Measurements from ENCODE around the gene METTL18. TPM values are rescaled to one million over a fixed set of nuclear protein-coding genes. Genes with fewer than 3 reads are reported as not detected.

Gene METTL18
- polyA plus RNA-seq, 3 donors, result 0.68 to 2.5 (median 2.3) TPM

- Histone ChIP-seq H4K20me1 (ENCODE audit: insufficient read depth, low read length) (no peaks in the 10 kb centered on the region), H3K4me2 (replicated peaks; ENCODE audit: extremely low read depth, low read length, poor library complexity, severe bottlenecking) (no peak overlapping the region), H3K79me2 (ENCODE audit: insufficient read depth, low read length) (no peaks in the 10 kb centered on the region), H3K9me3 (replicated peaks in 1 of 2; ENCODE audit: control insufficient read depth in 1 of 2, insufficient read depth in 1 of 2, low read length in 2 of 2) (no peaks in the 10 kb centered on the region), H3K36me3 (replicated peaks in 1 of 2; ENCODE audit: control insufficient read depth in 1 of 2, insufficient read depth in 2 of 2, low read length in 2 of 2) (no peaks in the 10 kb centered on the region), H2AFZ (ENCODE audit: insufficient read depth, low read depth, low read length, poor library complexity, severe bottlenecking) (no peak overlapping the region), H3K27me3 (ENCODE audit: control insufficient read depth in 2 of 2, insufficient read depth in 2 of 2, low read length in 2 of 2) (peaks cover 2 to 4% of the 10 kb centered on the region in 2 donors), H3K27ac (ENCODE audit: low read depth in 1 of 2, low read length in 2 of 2) (no peak overlapping the region), H3K4me3 (replicated peaks in 1 of 3; ENCODE audit: low read depth in 2 of 3, low read length in 3 of 3) (no peak overlapping the region), H3K9ac (ENCODE audit: insufficient read depth, low read length, poor library complexity, severe bottlenecking) (no peak overlapping the region), H3K4me1 (ENCODE audit: control insufficient read depth in 1 of 2, insufficient read depth in 2 of 2, low read length in 2 of 2) (no peaks in the 10 kb centered on the region)
- Mint-ChIP-seq H3K36me3 (no peaks in the 10 kb centered on the region), H3K27ac (no peak overlapping the region), H3K9me3 (peaks cover 0 to 4% (median 0%) of the 10 kb centered on the region in 7 donors), H3K27me3 (ENCODE audit: low read depth in 3 of 3) (peaks cover 12 to 22% (median 12%) of the 10 kb centered on the region in 3 donors), H3K4me3 (peak overlapping the region in 1 of 2 donors; percentile 5), H3K4me1 (no peaks in the 10 kb centered on the region)
- intact Hi-C loops (cut with micrococcal nuclease), result no loop called here
- DNase-seq, result no peak
- TF ChIP-seq CTCF (IDR thresholded peaks at IDR 0.05), result no peak
Measured at GRCh38 chr1:169784102-169784501, 10.6 kb downstream of the METTL18 start.

GRCh38 chr1:169782596-169782995, 12.1 kb downstream of the METTL18 start:
- Histone ChIP-seq H3K9ac (ENCODE audit: insufficient read depth, low read length, poor library complexity, severe bottlenecking) (no peak overlapping the region), H2AFZ (ENCODE audit: insufficient read depth, low read depth, low read length, poor library complexity, severe bottlenecking) (no peak overlapping the region), H3K79me2 (ENCODE audit: insufficient read depth, low read length) (no peaks in the 10 kb centered on the region), H3K27ac (ENCODE audit: low read depth in 1 of 2, low read length in 2 of 2) (no peak overlapping the region), H3K4me2 (replicated peaks; ENCODE audit: extremely low read depth, low read length, poor library complexity, severe bottlenecking) (no peak overlapping the region), H3K4me3 (replicated peaks in 1 of 3; ENCODE audit: low read depth in 2 of 3, low read length in 3 of 3) (no peak overlapping the region), H3K4me1 (ENCODE audit: control insufficient read depth in 1 of 2, insufficient read depth in 2 of 2, low read length in 2 of 2) (no peaks in the 10 kb centered on the region), H4K20me1 (ENCODE audit: insufficient read depth, low read length) (no peaks in the 10 kb centered on the region), H3K9me3 (replicated peaks in 1 of 2; ENCODE audit: control insufficient read depth in 1 of 2, insufficient read depth in 1 of 2, low read length in 2 of 2) (no peaks in the 10 kb centered on the region), H3K36me3 (replicated peaks in 1 of 2; ENCODE audit: control insufficient read depth in 1 of 2, insufficient read depth in 2 of 2, low read length in 2 of 2) (no peaks in the 10 kb centered on the region), H3K27me3 (ENCODE audit: control insufficient read depth in 2 of 2, insufficient read depth in 2 of 2, low read length in 2 of 2) (peaks cover 2 to 4% of the 10 kb centered on the region in 2 donors)
- no peak for DNase-seq
- Mint-ChIP-seq H3K27ac (no peak overlapping the region), H3K9me3 (peaks cover 0 to 4% (median 0%) of the 10 kb centered on the region in 7 donors), H3K4me1 (no peaks in the 10 kb centered on the region), H3K27me3 (ENCODE audit: low read depth in 3 of 3) (peaks cover 11 to 22% (median 12%) of the 10 kb centered on the region in 3 donors), H3K36me3 (no peaks in the 10 kb centered on the region), H3K4me3 (no peak overlapping the region)
- intact Hi-C loops (cut with micrococcal nuclease), result no loop called here
- TF ChIP-seq CTCF (IDR thresholded peaks at IDR 0.05), result no peak
- 100% methylated on average over 1 of the region's 3 CpGs for WGBS (ENCODE audit: insufficient coverage)
